Peyer's patch (tissue), 4 donors: ENCODE data around the gene PPP2R3A. TPM values are rescaled to one million over a fixed set of nuclear protein-coding genes. Genes with fewer than 3 reads are reported as not detected.
"Not testable (repeated sequence)": the region's sequence is repeated elsewhere in the genome, so short reads cannot be mapped to it uniquely, and the experiment has no call there.

Source experiments
- DNase-seq, 3 donors: peaks; one replicate each; pipeline ENCODE4 v3.0.0-alpha.2; 2017 to 2019
- H3K27ac ChIP-seq, 4 donors: fragments of 200-600 bp; sonication (generic); one replicate each; pipeline ENCODE4 v1.5.1; 2016 to 2019
- H3K27me3 ChIP-seq, 2 donors: fragments of 200-600 bp; sonication (generic); one replicate each; pipeline ENCODE4 v1.5.1; 2019
- H3K36me3 ChIP-seq, 3 donors: fragments of 200-600 bp; sonication (generic); one replicate each; pipeline ENCODE4 v1.5.1; 2016 to 2019
- H3K4me1 ChIP-seq, 4 donors: fragments of 200-600 bp; sonication (generic); one replicate each; pipeline ENCODE4 v1.5.1; 2016 to 2019
- H3K4me3 ChIP-seq, 4 donors: fragments of 200-600 bp; sonication (generic); 1 replicate in 3 of 4; 2 replicates in 1 of 4; pipeline ENCODE4 v1.5.1; 2016 to 2019; ENCODE audit warnings: mild to moderate bottlenecking in 1 of 4
- H3K9me3 ChIP-seq, 4 donors: fragments of 200-600 bp; sonication (generic); one replicate each; pipeline ENCODE4 v1.5.1; 2016 to 2019; ENCODE audit warnings: mild to moderate bottlenecking in 1 of 4
- CTCF ChIP-seq, 6 experiments: fragments of 450-650 bp in 4 of 6; fragments of 200-600 bp in 2 of 6; sonication (generic) in 1 of 6; IDR thresholded peaks; one replicate each; pipeline ENCODE4 v1.5.1; 2017 to 2019; ENCODE audit warnings: antibody characterized with exemption in 6 of 6, mild to moderate bottlenecking in 3 of 6, moderate library complexity in 1 of 6
- POLR2A ChIP-seq, 2 donors: fragments of 450-650 bp; IDR thresholded peaks; one replicate each; pipeline ENCODE4 v1.5.1; 2017; ENCODE audit warnings: antibody characterized with exemption in 2 of 2, mild to moderate bottlenecking in 2 of 2, moderate library complexity in 2 of 2
- total RNA-seq, 4 donors: library from RNA; depleted of rRNA; stranded (reverse); fragments of >200 nt; gene quantifications; one replicate each; pipeline ENCODE4 v1.1.0, GENCODE V29; 2016

Gene PPP2R3A
- total RNA-seq, 4 donors from 2014 or later: 6.6 to 27.1 (median 21.9) TPM

DNA sequence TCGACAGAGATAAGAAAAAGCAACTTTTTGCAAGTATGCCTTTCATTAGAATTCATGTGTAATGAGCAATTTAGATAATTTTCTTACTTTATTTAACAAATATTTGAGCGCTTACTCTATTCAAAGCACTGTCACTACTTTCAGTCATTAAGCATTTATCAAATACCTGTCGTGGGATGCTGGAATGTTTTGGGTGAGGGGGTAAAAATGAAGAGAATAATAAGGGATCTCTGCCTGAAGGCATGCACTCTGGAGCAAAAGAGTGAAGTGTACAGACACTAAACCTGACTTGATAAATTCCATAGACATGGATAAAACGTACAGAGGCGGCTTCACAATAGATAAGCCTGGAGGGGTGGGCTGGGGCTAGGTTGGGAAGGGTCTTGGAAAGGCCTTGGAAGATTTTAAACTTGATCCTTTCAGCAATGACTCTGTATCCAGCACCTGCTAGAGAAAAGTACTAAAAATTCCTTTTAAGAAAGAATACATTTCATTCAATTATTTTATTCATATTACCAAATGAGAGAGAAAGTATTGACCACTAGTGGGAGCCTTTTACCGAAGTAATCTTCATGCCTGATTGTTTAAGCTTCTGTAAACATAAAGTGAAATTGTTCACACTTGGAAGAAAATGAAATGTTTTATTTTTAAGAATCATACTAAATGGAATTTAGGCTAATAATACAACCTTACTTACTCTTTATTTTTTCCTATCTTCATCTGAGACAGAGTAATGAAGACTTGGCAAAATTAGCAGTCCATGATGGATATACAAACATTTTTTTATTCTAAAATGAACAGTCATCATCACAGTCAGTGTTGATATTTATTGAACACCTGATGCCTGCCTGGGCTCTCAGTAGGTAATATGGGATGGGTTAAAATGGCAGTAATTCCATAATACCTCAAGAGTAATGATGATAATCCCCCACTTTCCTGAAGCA, 113.2 kb downstream of the PPP2R3A start:
- Histone ChIP-seq H3K27me3 (no peaks in the 10 kb centered on the region), H3K9me3 (no peaks in the 10 kb centered on the region), H3K36me3 (peaks cover 0 to 6% (median 0%) of the 10 kb centered on the region in 3 donors), H3K27ac (no peak overlapping the region), H3K4me1 (peaks cover 0 to 6% (median 0%) of the 10 kb centered on the region in 4 donors), H3K4me3 (no peak overlapping the region)
- no peak for DNase-seq
- TF ChIP-seq POLR2A (IDR thresholded peaks at IDR 0.05): no peak
- TF ChIP-seq CTCF (IDR thresholded peaks at IDR 0.05): peak; percentile 42 to 68 (median 54)

GRCh38 chr3:136083641-136084382, 118.3 kb downstream of the PPP2R3A start:
- peak in 1 of 3 donors; percentile 64 for DNase-seq

DNA sequence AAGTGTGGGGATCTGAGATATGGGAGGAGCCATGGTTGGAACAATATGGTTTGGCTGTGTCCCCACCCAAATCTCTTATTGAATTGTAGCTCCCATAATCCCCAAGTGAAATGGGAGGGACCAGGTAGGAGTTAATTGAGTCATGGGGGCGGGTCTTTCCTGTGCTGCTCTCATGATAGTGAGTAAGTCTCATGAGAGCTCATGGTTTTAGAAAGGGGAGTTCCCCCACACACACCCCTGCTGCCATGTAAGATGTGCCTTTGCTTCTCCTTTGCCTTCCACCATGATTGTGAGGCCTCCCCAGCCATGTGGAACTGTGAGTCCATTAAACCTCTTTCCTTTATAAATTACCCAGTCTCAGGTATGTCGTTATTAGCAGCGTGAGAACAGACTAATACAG, 119.5 kb downstream of the PPP2R3A start:
- not testable (repeated sequence) for H3K4me3 ChIP-seq, H3K9me3 ChIP-seq, H3K27ac ChIP-seq, DNase-seq, H3K27me3 ChIP-seq
- Histone ChIP-seq H3K36me3 (peaks cover 0 to 10% (median 0%) of the 10 kb centered on the region in 3 donors), H3K4me1 (peaks cover 0 to 11% (median 0%) of the 10 kb centered on the region in 4 donors)

More at GRCh38 chr3:136083641-136084382, 118.3 kb downstream of the PPP2R3A start:
- H3K27me3 ChIP-seq, H3K9me3 ChIP-seq, H3K4me3 ChIP-seq: not testable (repeated sequence)
- Histone ChIP-seq H3K36me3 (peaks cover 0 to 10% (median 0%) of the 10 kb centered on the region in 3 donors), H3K4me1 (peaks cover 0 to 11% (median 0%) of the 10 kb centered on the region in 4 donors), H3K27ac (peak overlapping the region in 1 of 4 donors; percentile 41)

- Histone ChIP-seq H3K27me3 (no peaks in the 10 kb centered on the region), H3K4me1 (no peaks in the 10 kb centered on the region), H3K27ac (no peak overlapping the region), H3K36me3 (peaks cover 0 to 6% (median 0%) of the 10 kb centered on the region in 3 donors), H3K9me3 (no peaks in the 10 kb centered on the region), H3K4me3 (no peak overlapping the region)
- no peak for DNase-seq
- no peak for TF ChIP-seq POLR2A (IDR thresholded peaks at IDR 0.05)
- no peak for TF ChIP-seq CTCF (IDR thresholded peaks at IDR 0.05)
Measured at GRCh38 chr3:136093771-136094170, 128.2 kb downstream of the PPP2R3A start.

DNA sequence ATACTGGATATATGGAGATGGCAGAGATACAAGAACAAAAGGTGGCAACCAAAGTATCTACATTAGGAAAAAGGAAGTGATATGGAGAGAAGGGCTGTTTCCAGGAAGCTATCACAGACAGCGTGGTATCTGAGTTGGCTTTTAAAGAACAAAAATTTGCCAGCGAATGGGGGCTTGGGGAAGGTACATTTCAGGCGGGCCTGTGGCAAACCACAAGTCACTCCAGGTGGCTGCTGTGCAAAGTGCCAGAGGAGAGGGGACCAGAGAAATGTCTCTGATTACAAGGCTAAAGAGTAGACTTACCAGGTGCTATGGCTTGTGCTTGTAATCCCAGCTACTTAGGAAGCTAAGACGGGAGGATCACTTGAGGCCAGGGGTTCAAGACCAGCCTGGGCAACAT, 139.5 kb downstream of the PPP2R3A start:
- Histone ChIP-seq H3K27me3 (no peaks in the 10 kb centered on the region), H3K4me1 (no peaks in the 10 kb centered on the region), H3K27ac (no peak overlapping the region), H3K4me3 (no peak overlapping the region), H3K9me3 (no peaks in the 10 kb centered on the region), H3K36me3 (peaks cover 0 to 13% (median 0%) of the 10 kb centered on the region in 3 donors)
- DNase-seq: no peak
- TF ChIP-seq POLR2A (IDR thresholded peaks at IDR 0.05) (no peak), CTCF (IDR thresholded peaks at IDR 0.05) (no peak)

DNA sequence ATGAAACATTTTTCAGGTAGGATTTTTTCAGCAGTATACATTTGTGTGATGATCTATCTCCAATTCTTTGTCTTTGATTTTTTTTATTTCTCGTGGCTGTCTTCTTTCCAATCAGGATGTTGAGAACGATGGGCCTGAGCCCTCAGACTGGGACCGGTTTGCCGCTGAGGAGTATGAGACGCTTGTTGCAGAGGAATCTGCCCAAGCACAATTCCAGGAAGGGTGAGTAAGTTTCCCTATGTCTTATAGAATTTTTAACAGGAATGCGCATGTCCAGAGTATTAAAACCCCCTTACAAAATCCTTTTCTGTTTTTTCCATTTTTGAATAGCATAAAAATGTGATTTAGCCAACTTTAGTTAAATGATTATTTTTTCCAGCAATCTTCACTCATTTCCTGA, 140.6 kb downstream of the PPP2R3A start:
- TF ChIP-seq POLR2A (IDR thresholded peaks at IDR 0.05) (no peak), CTCF (IDR thresholded peaks at IDR 0.05) (no peak)
- Histone ChIP-seq H3K4me1 (no peaks in the 10 kb centered on the region), H3K27me3 (no peaks in the 10 kb centered on the region), H3K27ac (no peak overlapping the region), H3K4me3 (no peak overlapping the region), H3K9me3 (no peaks in the 10 kb centered on the region), H3K36me3 (peaks cover 0 to 13% (median 0%) of the 10 kb centered on the region in 3 donors)
- DNase-seq: no peak
